ENCODE results near the gene PTH. TPM values are rescaled to one million over a fixed set of nuclear protein-coding genes. Genes with fewer than 3 reads are reported as not detected.

Gene PTH
- total RNA-seq, 2 experiments from 2014 or later, result not detected

GRCh38 chr11:13468750-13469149 is 27.0 kb downstream of the PTH start:
- no peak for DNase-seq
- H3K9me3 Mint-ChIP-seq, result no peaks in the 10 kb centered on the region
- H3K4me1 Mint-ChIP-seq, result peaks cover 11% of the 10 kb centered on the region
- ChIA-PET CTCF (interaction anchor here (1.1 kb wide), 1 partner anchor 14 kb away, joined by 3 read pairs; no protein-coding TSS in a partner anchor), POLR2A (no interaction called here)
- H3K4me3 Mint-ChIP-seq, result no peak overlapping the region
- no peaks in the 10 kb centered on the region for H3K36me3 Mint-ChIP-seq (ENCODE audit: low read depth)
- H3K27me3 Mint-ChIP-seq, result peaks cover 32% of the 10 kb centered on the region
- no peak overlapping the region for H3K27ac Mint-ChIP-seq

DNA sequence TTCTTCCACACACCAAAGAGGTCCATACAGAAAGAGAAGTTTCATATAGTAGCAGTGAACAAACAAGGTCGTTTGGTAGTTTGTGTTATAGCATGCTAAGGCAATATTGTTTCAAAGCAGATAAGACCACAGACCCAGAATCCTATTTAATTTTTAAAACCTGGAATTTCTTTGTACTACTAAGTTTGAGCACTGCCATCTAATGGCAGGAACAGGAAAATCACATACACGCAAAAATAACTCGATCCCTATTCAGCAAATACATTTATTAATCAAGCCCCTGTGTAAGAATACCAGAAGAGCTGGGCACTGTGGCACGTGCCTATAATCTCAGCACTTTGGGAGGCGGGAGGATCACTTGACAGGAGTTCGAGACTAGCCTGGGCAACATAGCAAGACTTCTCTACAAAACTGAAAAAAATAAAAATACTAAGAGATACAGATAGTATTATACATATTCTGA is 29.9 kb downstream of the PTH start:
- CTCF ChIA-PET, result interaction anchor here (0.6 to 0.7 kb wide), 2 partner anchors 122 to 664 kb away, joined by 3 read pairs; no protein-coding TSS in a partner anchor
- Mint-ChIP-seq H3K4me3 (no peak overlapping the region), H3K9me3 (no peaks in the 10 kb centered on the region), H3K27ac (no peak overlapping the region), H3K36me3 (ENCODE audit: low read depth) (peaks cover 2% of the 10 kb centered on the region), H3K4me1 (peaks cover 28% of the 10 kb centered on the region), H3K27me3 (peaks cover 22% of the 10 kb centered on the region)
- POLR2A ChIA-PET, result no interaction called here
- no peak for DNase-seq

DNA sequence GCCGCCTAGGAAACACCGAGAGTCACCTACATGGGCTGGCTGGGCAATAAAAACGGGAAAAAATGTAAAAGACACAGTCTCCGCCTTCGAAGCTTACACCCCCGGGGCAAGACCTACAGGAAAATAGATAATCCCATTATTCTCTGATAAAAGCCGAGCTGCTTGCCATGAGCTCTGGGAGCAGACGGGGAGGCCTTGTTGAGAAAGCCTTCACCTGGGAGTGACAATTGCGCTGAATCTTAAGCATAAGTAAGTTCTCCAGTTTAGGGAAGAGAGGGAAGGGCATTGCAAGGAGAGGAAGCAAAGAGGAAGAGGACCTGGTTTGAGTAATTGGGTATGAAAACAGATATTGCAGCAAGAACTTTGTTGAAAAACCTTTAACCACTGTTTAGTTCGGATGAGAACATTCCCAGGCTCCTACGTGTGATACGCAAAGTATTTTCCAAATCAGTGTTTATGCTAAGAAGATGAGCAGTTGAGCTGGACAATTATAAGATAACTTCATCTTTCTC is 32.0 kb downstream of the PTH start:
- ChIA-PET CTCF (interaction anchor here (0.5 to 1.7 kb wide), 2 partner anchors 13 to 23 kb away, joined by 3 to 7 read pairs; no protein-coding TSS in a partner anchor), POLR2A (interaction anchor here (0.5 to 1.2 kb wide), 2 partner anchors 13 to 458 kb away, joined by 3 to 5 read pairs; no protein-coding TSS in a partner anchor)
- peak overlapping the region; percentile 99 for H3K27ac Mint-ChIP-seq
- H3K4me1 Mint-ChIP-seq, result peaks cover 39% of the 10 kb centered on the region
- peak overlapping the region; percentile 92 for H3K4me3 Mint-ChIP-seq
- H3K36me3 Mint-ChIP-seq (ENCODE audit: low read depth), result peaks cover 14% of the 10 kb centered on the region
- H3K9me3 Mint-ChIP-seq, result no peaks in the 10 kb centered on the region
- DNase-seq, result no peak
- H3K27me3 Mint-ChIP-seq, result peaks cover 5% of the 10 kb centered on the region

GRCh38 chr11:13462901-13463778 is 32.7 kb downstream of the PTH start, which contains the start of gene BTBD10:
Gene BTBD10 (minus strand): TSS chr11:13463222. CDS start chr11:13445124, 18,098 bp downstream.
- Mint-ChIP-seq H3K4me3 (peak within 1 kb of the TSS; percentile 92), H3K27ac (peak within 1 kb of the TSS; percentile 99), H3K9me3 (no peaks in the 10 kb centered on the region), H3K27me3 (peaks cover 5% of the 10 kb centered on the region), H3K36me3 (ENCODE audit: low read depth) (peaks cover 19% of the 10 kb centered on the region), H3K4me1 (peaks cover 39% of the 10 kb centered on the region)
- peak; percentile 95 for DNase-seq
- ChIA-PET POLR2A (interaction anchor here (0.5 to 1.2 kb wide), 5 partner anchors 12 to 1619 kb away, joined by 3 to 5 read pairs (median 3); no protein-coding TSS in a partner anchor), CTCF (interaction anchor here (1.0 to 1.7 kb wide), 2 partner anchors 12 to 23 kb away, joined by 3 to 7 read pairs; no protein-coding TSS in a partner anchor)

GRCh38 chr11:13462311-13462900 is 33.4 kb downstream of the PTH start:
- peaks cover 19% of the 10 kb centered on the region for H3K36me3 Mint-ChIP-seq (ENCODE audit: low read depth)
- peak overlapping the region; percentile 92 for H3K4me3 Mint-ChIP-seq
- H3K4me1 Mint-ChIP-seq, result peaks cover 39% of the 10 kb centered on the region
- H3K9me3 Mint-ChIP-seq, result no peaks in the 10 kb centered on the region
- CTCF ChIA-PET, result interaction anchor here (1.0 to 1.7 kb wide), 2 partner anchors 11 to 22 kb away, joined by 3 to 7 read pairs; no protein-coding TSS in a partner anchor
- DNase-seq, result peak; percentile 64
- H3K27ac Mint-ChIP-seq, result peak overlapping the region; percentile 99
- POLR2A ChIA-PET, result interaction anchor here (0.6 to 1.2 kb wide), 4 partner anchors 11 to 1619 kb away, joined by 3 to 5 read pairs (median 3); no protein-coding TSS in a partner anchor
- no peaks in the 10 kb centered on the region for H3K27me3 Mint-ChIP-seq

DNA sequence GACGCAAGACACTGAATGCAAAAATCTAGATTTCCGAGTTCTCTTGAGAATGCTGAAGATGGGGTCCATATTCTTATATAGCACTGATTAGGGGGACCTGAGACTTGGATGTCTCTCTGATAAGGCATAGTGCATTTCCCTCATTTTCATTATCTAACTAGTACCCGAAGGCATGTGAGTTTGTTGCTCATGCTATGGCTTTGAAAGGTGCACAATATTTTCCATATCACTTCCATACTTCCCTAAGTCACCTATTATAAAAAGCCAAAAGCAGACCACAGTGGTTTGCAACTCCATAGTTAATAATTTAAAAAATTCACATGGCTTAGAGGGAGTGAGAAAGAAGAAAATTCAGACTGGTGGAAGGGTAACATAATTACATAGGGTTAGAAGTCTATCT is 34.5 kb downstream of the PTH start:
- DNase-seq, result no peak
- Mint-ChIP-seq H3K27me3 (no peaks in the 10 kb centered on the region), H3K4me1 (peaks cover 39% of the 10 kb centered on the region), H3K36me3 (ENCODE audit: low read depth) (peaks cover 19% of the 10 kb centered on the region), H3K9me3 (no peaks in the 10 kb centered on the region), H3K27ac (peak overlapping the region; percentile 36), H3K4me3 (peak overlapping the region; percentile 92)
- CTCF ChIA-PET, result no interaction called here
- POLR2A ChIA-PET, result interaction anchor here (0.6 kb wide), 1 partner anchor 164 kb away, joined by 3 read pairs; no protein-coding TSS in a partner anchor

- Mint-ChIP-seq H3K27me3 (no peaks in the 10 kb centered on the region), H3K27ac (peak overlapping the region; percentile 78), H3K36me3 (ENCODE audit: low read depth) (peaks cover 18% of the 10 kb centered on the region), H3K9me3 (no peaks in the 10 kb centered on the region), H3K4me1 (peaks cover 22% of the 10 kb centered on the region), H3K4me3 (no peak overlapping the region)
- peak; percentile 36 for DNase-seq
- POLR2A ChIA-PET, result interaction anchor here (1.6 kb wide), 1 partner anchor 12 kb away, joined by 5 read pairs; the partner anchor contains the start of gene BTBD10
- CTCF ChIA-PET, result interaction anchor here (0.5 to 2.1 kb wide), 4 partner anchors 11 to 136 kb away, joined by 3 to 7 read pairs (median 3); partner anchors contain the start of gene BTBD10
Observed at GRCh38 chr11:13450832-13451397, 44.9 kb downstream of the PTH start.

DNA sequence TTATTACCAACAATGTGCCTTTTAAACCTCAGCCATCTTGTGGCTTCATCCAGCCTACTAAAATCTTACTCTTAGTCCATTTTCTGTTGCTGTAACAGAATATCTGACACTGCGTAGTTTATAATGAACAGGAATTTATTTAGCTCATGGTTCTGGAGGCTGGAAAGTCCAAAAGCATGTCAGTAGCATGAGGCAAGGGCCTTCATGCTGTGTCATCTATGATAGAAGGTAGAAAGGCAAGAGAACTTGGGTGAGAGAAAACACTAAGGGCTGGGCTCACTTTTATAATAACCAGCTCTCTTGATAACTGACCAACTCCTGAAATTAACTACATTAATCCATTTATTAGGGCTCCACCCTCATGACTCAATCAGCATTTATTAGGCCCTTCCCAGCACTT is 46.3 kb downstream of the PTH start:
- ChIA-PET POLR2A (interaction anchor here (1.0 kb wide), 1 partner anchor 13 kb away, joined by 3 read pairs; the partner anchor contains the start of gene BTBD10), CTCF (no interaction called here)
- peaks cover 22% of the 10 kb centered on the region for H3K4me1 Mint-ChIP-seq
- H3K27ac Mint-ChIP-seq, result no peak overlapping the region
- no peaks in the 10 kb centered on the region for H3K27me3 Mint-ChIP-seq
- no peaks in the 10 kb centered on the region for H3K9me3 Mint-ChIP-seq
- H3K4me3 Mint-ChIP-seq, result no peak overlapping the region
- H3K36me3 Mint-ChIP-seq (ENCODE audit: low read depth), result peaks cover 15% of the 10 kb centered on the region
- no peak for DNase-seq

GRCh38 chr11:13448876-13449275 is 46.9 kb downstream of the PTH start:
- ChIA-PET CTCF (no interaction called here), POLR2A (interaction anchor here (1.0 kb wide), 1 partner anchor 14 kb away, joined by 3 read pairs; the partner anchor contains the start of gene BTBD10)
- Mint-ChIP-seq H3K9me3 (no peaks in the 10 kb centered on the region), H3K36me3 (ENCODE audit: low read depth) (peaks cover 15% of the 10 kb centered on the region), H3K27ac (no peak overlapping the region), H3K27me3 (no peaks in the 10 kb centered on the region), H3K4me1 (peaks cover 22% of the 10 kb centered on the region), H3K4me3 (no peak overlapping the region)
- DNase-seq, result no peak

DNA sequence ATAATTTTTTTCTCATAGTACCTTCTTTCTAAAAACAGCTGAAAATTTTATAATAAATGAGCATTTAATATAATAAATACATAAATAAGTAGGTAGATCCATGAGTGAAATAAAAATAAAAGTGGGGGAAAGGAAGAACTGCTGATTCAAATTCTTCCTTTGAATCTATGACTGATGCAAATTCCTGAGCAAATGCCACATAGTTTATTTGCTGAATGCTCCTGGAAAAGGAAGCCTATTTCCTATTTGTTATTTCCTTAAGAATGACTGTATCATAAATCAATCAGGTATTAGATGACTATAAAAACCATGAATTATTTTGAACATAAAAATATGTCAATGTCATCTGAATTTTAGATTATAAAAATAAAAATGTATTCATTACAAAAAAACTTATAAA is 49.4 kb downstream of the PTH start:
- H3K9me3 Mint-ChIP-seq, result no peaks in the 10 kb centered on the region
- H3K4me3 Mint-ChIP-seq, result no peak overlapping the region
- ChIA-PET POLR2A (no interaction called here), CTCF (interaction anchor here (0.7 kb wide), 1 partner anchor 10 kb away, joined by 3 read pairs; no protein-coding TSS in a partner anchor)
- peaks cover 15% of the 10 kb centered on the region for H3K4me1 Mint-ChIP-seq
- H3K27ac Mint-ChIP-seq, result no peak overlapping the region
- H3K27me3 Mint-ChIP-seq, result no peaks in the 10 kb centered on the region
- no peak for DNase-seq
- peaks cover 13% of the 10 kb centered on the region for H3K36me3 Mint-ChIP-seq (ENCODE audit: low read depth)

DNA sequence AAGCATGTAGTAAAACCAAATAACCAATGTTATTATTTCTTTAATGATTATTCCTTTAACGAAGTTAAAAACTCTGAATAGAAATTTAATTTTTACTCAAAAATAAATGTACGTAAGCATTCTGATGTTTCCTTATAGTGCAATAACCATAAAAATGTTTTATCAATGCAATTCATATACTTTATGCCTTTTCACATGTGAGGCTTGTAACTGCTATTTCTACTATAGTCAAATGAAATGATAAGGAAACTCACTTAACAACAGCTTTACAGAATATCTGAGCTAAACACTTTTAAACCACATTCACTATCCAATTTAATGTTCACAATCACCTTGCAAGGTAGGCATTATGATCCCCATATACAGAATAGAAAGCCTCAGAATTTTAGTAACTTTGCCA is 50.2 kb downstream of the PTH start:
- H3K27me3 Mint-ChIP-seq, result no peaks in the 10 kb centered on the region
- H3K4me1 Mint-ChIP-seq, result peaks cover 7% of the 10 kb centered on the region
- POLR2A ChIA-PET, result no interaction called here
- no peak overlapping the region for H3K27ac Mint-ChIP-seq
- H3K36me3 Mint-ChIP-seq (ENCODE audit: low read depth), result peaks cover 13% of the 10 kb centered on the region
- no peaks in the 10 kb centered on the region for H3K9me3 Mint-ChIP-seq
- no peak for DNase-seq
- no peak overlapping the region for H3K4me3 Mint-ChIP-seq
- CTCF ChIA-PET, result no interaction called here

Data from activated CD4-positive, alpha-beta T cell treated with anti-CD3 and anti-CD28 coated beads, Interleukin-2, amount 10 ng/mL, durations not matched to agents 7 days and 5 days (primary cell).